ENCODE results near the gene PRKN.

DNA sequence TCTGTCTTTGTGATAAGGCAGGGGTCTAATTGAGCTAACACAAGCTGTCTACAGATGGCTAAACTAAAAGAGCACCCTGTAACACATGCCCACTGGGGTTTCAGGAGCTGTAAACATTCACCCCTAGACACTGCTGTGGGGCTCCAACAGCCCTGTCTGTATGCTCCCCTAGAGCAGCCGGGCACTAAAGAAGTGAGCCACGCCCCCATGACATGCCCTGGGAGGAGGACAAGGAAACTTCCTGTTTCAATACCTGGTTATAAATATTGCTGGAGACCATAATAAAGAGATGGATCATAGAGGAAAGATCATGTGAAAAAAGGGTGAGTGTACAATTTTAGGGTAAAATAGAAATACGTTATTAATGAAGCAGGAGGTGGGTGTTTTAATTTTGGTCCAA is 786.0 kb downstream of the PRKN start:
- no peak for TF ChIP-seq POLR2A (IDR thresholded peaks at IDR 0.05; ENCODE audit: low read length)
- no peak for TF ChIP-seq GATA1 (IDR thresholded peaks at IDR 0.05; ENCODE audit: low read depth, low read length)
